HuH-7 (cell line): ENCODE results near the gene CCDC61.

ENCODE experiments used
- DNase-seq: peaks from one replicate; pipeline ENCODE4 v3.0.0; 2011; ENCODE audit warnings: low spot score

Gene CCDC61

DNA sequence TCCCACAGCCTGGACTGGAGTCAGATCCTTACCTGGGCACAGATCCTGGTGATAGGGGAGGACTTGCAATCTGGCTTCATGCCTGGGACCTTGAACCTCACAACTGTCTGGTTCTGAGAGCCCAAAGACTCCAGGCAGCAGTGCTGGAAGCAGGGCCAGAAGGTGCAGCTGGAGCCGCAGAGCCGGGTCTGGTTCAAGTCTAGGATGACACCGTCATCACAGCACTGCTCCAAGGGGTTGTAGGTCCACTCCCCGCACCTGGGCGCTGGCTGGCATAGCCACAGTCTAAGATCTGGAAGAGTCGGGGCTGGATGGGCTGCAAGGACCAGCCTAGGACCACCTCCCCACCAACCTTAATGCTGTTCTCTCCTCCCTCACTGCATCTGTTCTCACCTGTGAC, 44.9 kb downstream of the CCDC61 start:
- no peak for DNase-seq

DNA sequence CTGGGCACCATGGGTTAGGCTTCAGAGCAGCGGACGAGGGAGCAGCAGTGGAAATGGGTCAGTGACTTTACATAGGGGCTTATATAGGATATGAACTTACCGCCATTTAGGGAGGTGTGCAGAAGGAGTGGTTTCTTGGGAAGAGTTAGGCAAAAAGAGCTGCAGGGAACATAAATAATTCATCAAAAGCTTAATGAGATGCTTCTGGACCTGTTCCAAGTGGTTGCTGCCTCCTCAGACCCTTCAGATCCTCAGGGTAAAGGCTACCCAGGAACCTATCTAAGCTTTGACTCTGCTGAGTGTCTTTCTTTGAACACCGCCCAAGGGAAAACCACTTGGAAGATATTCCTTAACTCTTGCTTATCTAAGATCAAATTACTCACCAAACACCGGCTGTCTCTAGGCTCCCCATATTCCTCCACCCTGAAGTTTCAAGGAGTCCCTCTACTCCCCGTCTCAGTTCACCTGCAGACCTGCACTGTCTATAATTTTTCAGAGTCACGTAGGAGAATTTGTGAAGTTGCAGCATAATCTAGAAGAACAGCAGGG, 45.8 kb downstream of the CCDC61 start, which contains the start of gene IGFL4:
Gene IGFL4, minus strand, starts transcription at position 51 of the 549 bp plus-strand sequence. Its CDS starts 40 bp downstream, at position 11.
- no peak for DNase-seq

DNA sequence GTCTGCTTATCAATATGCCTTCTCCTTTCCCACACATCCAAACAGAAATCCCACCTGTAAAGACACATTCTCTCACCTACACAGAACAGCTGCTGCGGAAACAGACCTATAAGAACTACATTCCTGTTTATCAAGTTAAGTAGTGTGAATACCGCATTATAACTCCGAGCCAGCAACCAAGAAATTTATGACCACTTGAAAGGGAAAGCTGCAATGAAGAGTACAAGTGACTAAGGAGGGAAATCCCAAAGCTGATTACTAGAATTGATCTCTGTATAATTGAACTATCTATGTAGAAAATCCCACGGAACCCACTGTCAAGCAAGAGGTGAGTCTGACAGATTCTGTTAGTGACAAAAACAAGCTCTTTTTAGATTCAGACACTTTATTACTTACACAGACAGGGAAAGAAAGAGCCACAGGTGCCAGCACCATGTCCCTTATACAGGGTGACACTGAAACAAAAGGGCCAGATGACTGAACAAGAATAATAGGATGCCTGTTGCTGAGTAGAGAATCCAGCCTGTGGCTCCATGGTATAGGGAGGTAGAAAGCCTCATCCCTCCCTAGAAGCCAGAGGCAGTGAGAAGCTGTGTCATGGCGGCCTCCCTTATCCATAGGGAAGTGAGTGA, 47.1 kb downstream of the CCDC61 start:
- no peak for DNase-seq

DNA sequence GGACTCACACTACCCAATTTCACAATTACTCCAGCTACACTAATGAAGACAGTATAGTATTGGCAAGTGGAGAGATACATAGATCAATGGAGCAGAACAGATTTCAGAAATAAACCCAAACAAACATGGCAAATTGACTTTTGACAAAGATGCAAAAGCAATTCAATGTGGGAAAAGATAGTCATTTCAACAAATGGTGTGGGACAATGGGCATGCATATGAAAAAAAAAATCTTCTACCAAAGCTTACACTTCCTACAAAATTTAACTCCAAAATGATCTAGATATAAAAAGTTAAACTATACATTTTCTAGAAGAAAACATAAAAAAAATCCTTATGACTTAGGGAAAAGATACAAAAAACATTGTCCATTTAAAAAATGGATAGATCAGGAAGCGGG, 48.3 kb downstream of the CCDC61 start:
- no peak for DNase-seq

DNA sequence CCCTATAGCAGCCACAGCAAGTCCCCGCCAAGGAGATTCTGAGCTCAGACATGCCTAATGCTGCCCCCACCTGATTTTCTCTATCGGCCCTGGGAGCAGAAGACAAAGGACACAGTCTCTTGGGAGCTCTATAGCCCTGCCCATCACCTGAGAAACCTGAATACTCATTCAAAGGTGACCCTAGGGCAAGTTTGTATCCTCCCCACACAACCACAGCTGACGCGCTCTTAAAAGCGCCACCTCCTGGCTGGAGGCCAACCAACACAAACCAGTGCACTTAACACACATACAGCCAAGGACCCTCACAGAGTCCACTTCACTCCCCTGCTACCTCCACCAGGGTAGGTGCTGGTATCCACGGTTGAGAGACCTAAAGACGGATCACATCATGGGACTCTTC, 54.3 kb downstream of the CCDC61 start:
- no peak for DNase-seq

DNA sequence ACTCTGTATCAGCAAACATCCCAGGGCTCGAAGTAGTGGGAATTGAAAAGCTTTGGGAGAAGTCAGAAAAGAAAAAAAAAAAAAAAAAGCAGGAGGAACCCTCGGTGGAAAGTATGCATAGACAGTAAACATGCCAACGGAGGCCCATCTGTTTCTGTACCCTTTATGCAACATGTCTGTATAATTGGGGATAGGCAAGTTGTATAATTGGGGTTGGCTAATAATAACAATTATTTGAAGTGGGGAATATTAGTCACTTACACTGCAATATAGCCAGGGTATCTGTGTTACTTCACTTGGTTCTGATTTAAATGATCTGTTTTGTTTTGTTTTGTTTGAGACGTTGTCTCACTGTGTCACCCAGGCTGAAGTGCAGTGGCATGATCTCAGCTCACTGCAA, 57.6 kb downstream of the CCDC61 start:
- no peak for DNase-seq

DNA sequence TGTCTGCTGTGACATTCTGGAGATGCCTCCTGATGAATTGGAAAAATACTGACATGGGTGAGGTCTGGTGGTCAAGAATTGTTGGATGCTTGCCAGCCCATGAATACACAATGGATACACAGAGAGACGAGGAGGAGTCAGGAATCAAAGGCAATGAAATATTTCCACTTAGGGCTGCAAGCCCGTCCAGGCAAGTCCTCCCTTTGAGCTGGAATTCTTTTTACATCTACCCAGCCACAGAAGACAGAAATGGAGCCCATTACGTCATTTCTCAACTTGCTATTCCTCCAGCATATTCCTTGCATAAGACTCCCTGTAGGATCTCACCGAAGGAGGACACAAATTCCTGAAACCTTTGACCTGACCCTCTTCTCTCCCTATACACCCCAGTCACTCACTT, 61.3 kb downstream of the CCDC61 start:
- no peak for DNase-seq

DNA sequence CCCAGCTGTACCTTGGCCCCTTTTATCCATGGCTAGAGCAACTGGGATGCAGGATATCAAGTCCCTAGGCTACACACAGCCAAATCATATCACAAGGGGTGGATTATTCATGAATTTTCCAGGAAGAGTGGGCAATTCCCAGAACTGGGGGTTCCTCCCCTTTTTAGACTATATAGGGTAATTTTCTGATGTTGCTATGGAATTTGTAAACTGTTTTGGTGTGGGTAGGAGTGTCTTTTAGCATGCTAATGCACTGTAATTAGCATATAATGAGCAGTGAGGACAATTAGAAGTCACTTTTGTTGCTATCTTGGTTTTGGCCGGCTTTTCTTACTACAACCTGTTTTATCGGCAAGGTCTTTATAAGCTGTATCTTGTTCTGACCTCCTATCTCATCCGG, 63.5 kb downstream of the CCDC61 start:
- DNase-seq = no peak

DNA sequence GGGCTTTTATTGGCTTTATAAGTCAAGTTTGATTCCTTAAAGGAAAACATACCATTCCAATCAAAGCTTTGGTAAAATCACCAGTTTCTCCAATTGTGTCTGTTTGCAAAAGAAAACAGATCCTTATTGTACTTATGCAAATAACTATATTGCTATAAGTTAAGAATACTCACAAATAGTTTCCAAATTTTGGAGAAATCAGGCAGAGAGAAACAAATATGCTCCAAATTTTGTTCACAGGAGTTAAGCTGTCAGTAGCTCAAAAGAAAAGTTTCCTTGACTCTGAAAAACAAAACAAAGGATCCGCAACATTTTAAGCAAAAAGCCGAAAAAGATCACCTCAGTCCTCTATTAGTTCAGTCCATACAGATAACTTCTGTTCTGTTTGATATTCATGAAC, 64.7 kb downstream of the CCDC61 start:
- DNase-seq = no peak

DNA sequence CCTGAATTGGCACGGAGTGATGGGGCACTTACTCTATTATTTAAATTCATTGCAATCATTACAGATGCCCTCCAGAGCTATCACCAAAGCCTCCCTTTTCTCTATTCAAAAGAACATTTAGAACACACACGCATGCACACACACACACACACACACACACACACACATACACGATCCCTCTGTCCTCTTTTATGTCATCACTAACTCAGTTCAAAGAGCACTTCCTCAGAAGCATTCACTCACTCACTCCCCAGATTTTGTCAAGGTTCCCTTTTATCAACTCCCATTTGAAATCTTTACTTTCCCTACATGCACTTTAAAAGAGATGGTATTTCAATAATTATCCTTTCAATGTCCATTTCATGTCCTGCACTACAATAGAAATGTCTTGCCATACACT, 67.9 kb downstream of the CCDC61 start:
- no peak for DNase-seq

DNA sequence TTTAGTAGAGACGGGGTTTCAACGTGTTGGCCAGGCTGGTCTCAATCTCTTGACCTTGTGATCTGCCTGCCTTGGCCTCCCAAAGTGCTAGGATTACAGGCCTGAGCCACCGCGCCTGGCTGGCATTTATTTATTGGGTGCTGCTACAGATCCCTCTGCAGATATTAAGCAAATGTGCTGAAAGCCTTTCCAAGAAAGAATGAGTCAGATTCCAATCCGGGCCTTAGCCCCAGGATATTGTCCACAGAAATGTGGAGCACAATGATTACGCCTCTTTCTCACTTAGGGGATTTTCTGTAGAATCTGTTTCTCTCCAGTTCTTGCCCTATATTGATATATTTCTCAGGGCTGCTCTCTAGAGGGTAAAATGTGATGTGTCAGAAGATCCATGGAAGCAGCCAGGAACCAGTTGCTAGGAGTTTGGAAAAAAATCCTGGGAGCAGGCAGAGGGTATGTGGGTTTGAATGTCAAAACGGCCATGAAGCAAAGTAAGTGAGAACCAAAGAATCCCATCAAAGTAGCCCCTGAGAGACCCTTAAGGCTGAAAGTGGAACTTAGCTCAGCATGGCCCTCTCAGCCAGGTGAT, 70.3 kb downstream of the CCDC61 start:
- DNase-seq = no peak

DNA sequence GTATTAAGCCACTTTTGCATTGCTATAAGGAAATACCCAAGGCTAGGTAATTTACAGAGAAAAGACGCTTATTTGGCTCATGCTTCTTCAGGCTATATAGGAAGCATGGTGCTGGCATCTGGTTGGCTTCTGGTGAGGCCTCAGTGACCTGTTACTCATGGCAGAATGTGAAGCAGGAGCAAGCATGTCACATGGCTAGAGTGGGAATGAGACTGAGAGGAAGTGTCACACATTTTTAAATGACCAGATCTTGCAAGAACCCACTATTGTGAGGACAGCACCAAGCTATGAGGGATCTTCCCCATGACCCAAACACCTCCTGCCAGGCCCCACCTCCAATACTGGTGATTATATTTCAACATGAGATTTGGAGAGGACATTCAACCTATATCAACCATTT, 71.2 kb downstream of the CCDC61 start:
- no peak for DNase-seq

DNA sequence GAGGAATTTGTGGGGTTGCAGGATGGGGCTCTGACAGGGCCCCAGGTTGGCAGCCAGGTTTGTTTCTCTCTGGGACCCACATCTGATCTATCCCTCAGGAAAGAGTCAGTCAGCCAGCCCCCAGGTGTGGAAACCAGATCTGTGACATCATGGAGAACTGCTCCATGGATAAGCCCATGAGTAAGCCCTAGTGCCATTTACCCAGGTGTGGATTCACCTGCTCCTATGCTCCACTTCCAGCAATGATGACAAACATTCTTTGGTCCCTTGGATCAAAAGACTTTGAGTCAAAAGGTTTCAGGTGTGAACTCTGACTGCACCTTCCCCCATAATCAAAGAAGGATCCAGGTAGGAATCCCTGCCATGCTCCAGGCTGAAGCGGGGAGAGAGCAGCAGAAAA, 72.4 kb downstream of the CCDC61 start:
- no peak for DNase-seq
